Neuronal stem cell (in vitro differentiated cells): ENCODE results near the gene BCL2L11.

Experiments used
- DNase-seq: peaks from one replicate; pipeline ENCODE4 v3.0.0-alpha.2; 2013; ENCODE audit warnings: low spot score
- H2AFZ ChIP-seq: one replicate; pipeline ENCODE4 v1.6.1; 2013; ENCODE audit warnings: mild to moderate bottlenecking, low read length, inconsistent platforms
- H2AK5ac ChIP-seq: 2 replicates; pipeline ENCODE4 v1.6.1; 2013; ENCODE audit warnings: low read depth, mild to moderate bottlenecking, inconsistent platforms, low read length, moderate library complexity, mixed read lengths
- H2BK120ac ChIP-seq: 2 replicates; pipeline ENCODE4 v1.6.1; 2013; ENCODE audit warnings: low read depth, mild to moderate bottlenecking, inconsistent platforms, low read length, moderate library complexity, mixed read lengths
- H2BK12ac ChIP-seq: one replicate; pipeline ENCODE4 v1.6.1; 2013; ENCODE audit warnings: low read length, inconsistent platforms
- H2BK15ac ChIP-seq: 2 replicates; pipeline ENCODE4 v1.6.1; 2013; ENCODE audit warnings: mild to moderate bottlenecking, low read length, inconsistent platforms, mixed read lengths
- H2BK5ac ChIP-seq: one replicate; pipeline ENCODE4 v1.6.1; 2013; ENCODE audit warnings: inconsistent platforms, mild to moderate bottlenecking, low read length, moderate library complexity
- H3K14ac ChIP-seq: one replicate; pipeline ENCODE4 v1.6.1; 2013; ENCODE audit warnings: low read length, inconsistent platforms
- H3K18ac ChIP-seq: 2 replicates; pipeline ENCODE4 v1.6.1; 2013; ENCODE audit warnings: low read length, inconsistent platforms
- H3K23ac ChIP-seq: 2 replicates; pipeline ENCODE4 v1.6.1; 2013; ENCODE audit warnings: low read depth, mild to moderate bottlenecking, mixed read lengths, low read length, inconsistent platforms; ENCODE audit not compliant: poor library complexity
- H3K27ac ChIP-seq: replicated peaks from 3 replicates; pipeline ENCODE4 v1.5.1; 2013; ENCODE audit warnings: low read length, inconsistent platforms
- H3K27me3 ChIP-seq, 3 experiments: 2 replicates each; pipeline ENCODE4 v1.6.1; 2013; ENCODE audit warnings: low read length in 3 of 3, mild to moderate bottlenecking in 2 of 3, inconsistent platforms in 1 of 3, low read depth in 1 of 3, mixed read lengths in 1 of 3, moderate library complexity in 1 of 3; ENCODE audit not compliant: control insufficient read depth in 3 of 3, insufficient read depth in 3 of 3
- H3K36me3 ChIP-seq, 2 donors: replicated peaks in 1 of 2; 2 replicates each; pipeline ENCODE4 v1.6.1; 2013; ENCODE audit warnings: low read length in 2 of 2; ENCODE audit not compliant: control insufficient read depth in 2 of 2, insufficient read depth in 2 of 2
- H3K4ac ChIP-seq: 2 replicates; pipeline ENCODE4 v1.6.1; 2013; ENCODE audit warnings: inconsistent platforms, mild to moderate bottlenecking, low read length, moderate library complexity
- H3K4me1 ChIP-seq, 2 donors: 1 replicate in 1 of 2; 2 replicates in 1 of 2; pipeline ENCODE4 v1.6.1; 2013; ENCODE audit warnings: low read length in 2 of 2, low read depth in 1 of 2; ENCODE audit not compliant: control insufficient read depth in 2 of 2, insufficient read depth in 1 of 2
- H3K4me2 ChIP-seq: one replicate; pipeline ENCODE4 v1.6.1; 2013; ENCODE audit warnings: mild to moderate bottlenecking, low read length, inconsistent platforms; ENCODE audit not compliant: insufficient read depth, poor library complexity, severe bottlenecking
- H3K4me3 ChIP-seq, 2 donors: 2 replicates each; pipeline ENCODE4 v1.5.1; 2013; ENCODE audit warnings: low read length in 2 of 2, mild to moderate bottlenecking in 2 of 2, inconsistent platforms in 1 of 2, moderate library complexity in 1 of 2
- H3K79me1 ChIP-seq: one replicate; pipeline ENCODE4 v1.6.1; 2013; ENCODE audit warnings: low read depth, mild to moderate bottlenecking, inconsistent platforms, low read length, moderate library complexity
- H3K9ac ChIP-seq: one replicate; pipeline ENCODE4 v1.6.1; 2013; ENCODE audit warnings: mild to moderate bottlenecking, low read depth, low read length, inconsistent platforms; ENCODE audit not compliant: poor library complexity
- H3K9me3 ChIP-seq, 2 donors: replicated peaks in 1 of 2; 2 replicates each; pipeline versions ENCODE3 to v1.6.1; 2013; ENCODE audit warnings: low read length in 2 of 2, mild to moderate bottlenecking in 2 of 2, inconsistent platforms in 1 of 2, low read depth in 1 of 2, mixed read lengths in 1 of 2, moderate library complexity in 1 of 2; ENCODE audit not compliant: control insufficient read depth in 2 of 2, insufficient read depth in 1 of 2
- H4K8ac ChIP-seq: one replicate; pipeline ENCODE4 v1.6.1; 2013; ENCODE audit warnings: low read depth, mild to moderate bottlenecking, inconsistent platforms, low read length, moderate library complexity
- H4K91ac ChIP-seq: one replicate; pipeline ENCODE4 v1.6.1; 2013; ENCODE audit warnings: low read length, low read depth, mild to moderate bottlenecking, inconsistent platforms; ENCODE audit not compliant: poor library complexity
- WGBS, 2 donors: extraction: QIAGEN DNeasy Blood & Tissue Kit; methylation state at CpG; one replicate each; pipeline ENCODE4 v1.1.7; 2013; ENCODE audit warnings: missing lambda C conversion rate in 2 of 2, mixed read lengths in 1 of 2; ENCODE audit not compliant: insufficient read length in 2 of 2, insufficient replicate concordance in 1 of 2; ENCODE audit errors: extremely low coverage in 2 of 2; 5-methylcytosine and 5-hydroxymethylcytosine counted together

The BCL2L11 gene

GRCh38 chr2:111172666-111173065 is 52.0 kb downstream of the BCL2L11 start:
- Histone ChIP-seq H3K4me2 (no peak overlapping the region), H3K36me3 (peaks cover 0 to 5% of the 10 kb centered on the region in 2 donors), H3K23ac (peak overlapping the region; percentile 75), H4K8ac (no peak overlapping the region), H3K4me1 (peaks cover 0 to 19% of the 10 kb centered on the region in 2 donors), H3K4ac (no peak overlapping the region), H3K9me3 (no peaks in the 10 kb centered on the region), H3K27ac (no peak overlapping the region), H3K9ac (no peak overlapping the region), H2BK120ac (no peak overlapping the region), H2BK5ac (peak overlapping the region; percentile 57), H2AFZ (no peak overlapping the region), H3K4me3 (no peak overlapping the region), H2BK12ac (no peak overlapping the region), H4K91ac (no peak overlapping the region), H2AK5ac (peak overlapping the region; percentile 64), H3K18ac (peak overlapping the region; percentile 77), H3K27me3 (no peaks in the 10 kb centered on the region), H3K14ac (no peak overlapping the region), H2BK15ac (no peak overlapping the region), H3K79me1 (no peaks in the 10 kb centered on the region)
- DNase-seq = no peak
- WGBS, 2 donors = no CpG with 5 or more reads among the region's 5 CpGs

GRCh38 chr2:111173338-111173737 is 52.6 kb downstream of the BCL2L11 start:
- Histone ChIP-seq H2AK5ac (peak overlapping the region; percentile 64), H3K4me3 (no peak overlapping the region), H3K27me3 (no peaks in the 10 kb centered on the region), H3K14ac (no peak overlapping the region), H3K4ac (no peak overlapping the region), H3K9ac (no peak overlapping the region), H4K91ac (no peak overlapping the region), H2BK120ac (no peak overlapping the region), H3K18ac (peak overlapping the region; percentile 46), H2BK12ac (no peak overlapping the region), H4K8ac (no peak overlapping the region), H3K36me3 (no peaks in the 10 kb centered on the region), H3K23ac (no peak overlapping the region), H2AFZ (no peak overlapping the region), H3K4me1 (peaks cover 0 to 19% of the 10 kb centered on the region in 2 donors), H2BK15ac (no peak overlapping the region), H3K4me2 (no peak overlapping the region), H2BK5ac (peak overlapping the region; percentile 57), H3K9me3 (no peaks in the 10 kb centered on the region), H3K27ac (no peak overlapping the region), H3K79me1 (no peaks in the 10 kb centered on the region)
- no peak for DNase-seq
- no CpG with 5 or more reads among the region's 7 CpGs for WGBS, 2 donors

GRCh38 chr2:111173856-111174255 is 53.1 kb downstream of the BCL2L11 start:
- peak overlapping the region; percentile 72 for H3K18ac ChIP-seq
- H3K14ac ChIP-seq = no peak overlapping the region
- H2BK120ac ChIP-seq = no peak overlapping the region
- H2AFZ ChIP-seq = no peak overlapping the region
- no peak overlapping the region for H2BK15ac ChIP-seq
- H3K27me3 ChIP-seq = no peaks in the 10 kb centered on the region
- no CpG with 5 or more reads among the region's 6 CpGs for WGBS, 2 donors
- H3K4me2 ChIP-seq = no peak overlapping the region
- H3K4me1 ChIP-seq = peaks cover 0 to 15% of the 10 kb centered on the region in 2 donors
- no peak overlapping the region for H3K27ac ChIP-seq
- H2BK12ac ChIP-seq = no peak overlapping the region
- no peaks in the 10 kb centered on the region for H3K9me3 ChIP-seq
- no peak overlapping the region for H4K8ac ChIP-seq
- H3K23ac ChIP-seq = no peak overlapping the region
- DNase-seq = no peak
- H3K4ac ChIP-seq = no peak overlapping the region
- no peak overlapping the region for H4K91ac ChIP-seq
- H3K36me3 ChIP-seq = no peaks in the 10 kb centered on the region
- H3K9ac ChIP-seq = no peak overlapping the region
- H2AK5ac ChIP-seq = no peak overlapping the region
- H3K79me1 ChIP-seq = no peaks in the 10 kb centered on the region
- no peak overlapping the region for H2BK5ac ChIP-seq
- H3K4me3 ChIP-seq = no peak overlapping the region

- no peak overlapping the region for H2AK5ac ChIP-seq
- H3K23ac ChIP-seq = no peak overlapping the region
- H2BK5ac ChIP-seq = no peak overlapping the region
- no peak overlapping the region for H3K4me2 ChIP-seq
- H3K4me1 ChIP-seq = peaks cover 0 to 15% of the 10 kb centered on the region in 2 donors
- H3K4ac ChIP-seq = no peak overlapping the region
- no peak overlapping the region for H3K4me3 ChIP-seq
- H3K9me3 ChIP-seq = no peaks in the 10 kb centered on the region
- no peak overlapping the region for H3K9ac ChIP-seq
- no peak overlapping the region for H3K14ac ChIP-seq
- DNase-seq = no peak
- H4K8ac ChIP-seq = no peak overlapping the region
- no peaks in the 10 kb centered on the region for H3K36me3 ChIP-seq
- H2BK12ac ChIP-seq = no peak overlapping the region
- no peak overlapping the region for H2BK15ac ChIP-seq
- H2BK120ac ChIP-seq = no peak overlapping the region
- H3K27ac ChIP-seq = no peak overlapping the region
- WGBS, 2 donors = no CpG with 5 or more reads among the region's 4 CpGs
- no peaks in the 10 kb centered on the region for H3K79me1 ChIP-seq
- no peak overlapping the region for H3K18ac ChIP-seq
- no peak overlapping the region for H2AFZ ChIP-seq
- H4K91ac ChIP-seq = no peak overlapping the region
- H3K27me3 ChIP-seq = no peaks in the 10 kb centered on the region
Measured at GRCh38 chr2:111175615-111176014, 54.9 kb downstream of the BCL2L11 start.
